Neural cell (in vitro differentiated cells): ENCODE results near the gene PTPRD. TPM values are rescaled to one million over a fixed set of nuclear protein-coding genes. Genes with fewer than 3 reads are reported as not detected.
A peak's percentile ranks its signal among the peaks of the same experiment; 100 is the strongest.

Experiments used
- H2AFZ ChIP-seq: fragments of 200-600, 300-800 bp; sonication (generic), shearing (Covaris generic); 2 replicates; pipeline ENCODE4 v1.6.0; 2014; ENCODE audit warnings: low read depth, mild to moderate bottlenecking, antibody characterized with exemption, low read length, moderate library complexity
- H3F3A ChIP-seq: fragments of 200-600 bp; shearing (Covaris generic); 2 replicates; pipeline ENCODE4 v1.6.1; 2016; ENCODE audit warnings: mild to moderate bottlenecking, moderate library complexity, mixed read lengths, antibody characterized with exemption, low read length; ENCODE audit not compliant: insufficient read depth, poor library complexity, severe bottlenecking
- H3K27ac ChIP-seq: fragments of 200-600, 300-800 bp; sonication (generic), shearing (Covaris generic); 2 replicates; pipeline ENCODE4 v1.5.1; 2014; ENCODE audit warnings: mild to moderate bottlenecking, low read length, moderate library complexity
- H3K27me3 ChIP-seq: fragments of 300-800, 200-600 bp; sonication (generic), shearing (Covaris generic); 2 replicates; pipeline ENCODE4 v1.6.0; 2014; ENCODE audit warnings: mild to moderate bottlenecking, low read depth, low read length, moderate library complexity; ENCODE audit not compliant: insufficient read depth
- H3K36me3 ChIP-seq: fragments of 300-800, 200-600 bp; sonication (generic), shearing (Covaris generic); 2 replicates; pipeline ENCODE4 v1.5.1; 2014; ENCODE audit warnings: mild to moderate bottlenecking, antibody characterized with exemption, low read length, moderate library complexity; ENCODE audit not compliant: insufficient read depth
- H3K4me2 ChIP-seq: fragments of 300-800, 200-600 bp; sonication (generic), shearing (Covaris generic); 2 replicates; pipeline ENCODE4 v1.6.0; 2014; ENCODE audit warnings: mild to moderate bottlenecking, low read length
- H3K4me3 ChIP-seq: fragments of 300-800, 200-600 bp; sonication (generic), shearing (Covaris generic); 2 replicates; pipeline ENCODE4 v1.5.1; 2014; ENCODE audit warnings: mild to moderate bottlenecking, low read length, moderate library complexity
- H3K79me2 ChIP-seq: fragments of 200-600 bp; shearing (Covaris generic); replicated peaks from 2 replicates; pipeline ENCODE4 v1.6.0; 2014; ENCODE audit warnings: mild to moderate bottlenecking, low read length, moderate library complexity; ENCODE audit not compliant: insufficient read depth
- H3K9ac ChIP-seq: fragments of 300-800, 200-600 bp; sonication (generic), shearing (Covaris generic); 2 replicates; pipeline ENCODE4 v1.6.1; 2016; ENCODE audit warnings: mild to moderate bottlenecking, low read length, mixed read lengths
- H3K9me2 ChIP-seq: fragments of 200-600 bp; shearing (Covaris generic); 2 replicates; pipeline ENCODE4 v1.6.1; 2016; ENCODE audit warnings: mild to moderate bottlenecking, low read length, mixed read lengths; ENCODE audit not compliant: insufficient read depth
- H3K9me3 ChIP-seq: fragments of 200-600, 300-800 bp; sonication (generic), shearing (Covaris generic); 2 replicates; pipeline ENCODE4 v1.6.1; 2016; ENCODE audit warnings: mild to moderate bottlenecking, mixed run types, low read length, moderate library complexity, mixed read lengths
- H4K20me1 ChIP-seq: fragments of 200-600 bp; shearing (Covaris generic); 2 replicates; pipeline ENCODE4 v1.6.1; 2016; ENCODE audit warnings: mild to moderate bottlenecking, mixed run types; ENCODE audit not compliant: insufficient read depth
- EP300 ChIP-seq: fragments of 450-650 bp; conservative IDR thresholded peaks from 2 replicates; pipeline ENCODE4 v1.6.1; 2014; ENCODE audit warnings: antibody characterized with exemption, mild to moderate bottlenecking, moderate library complexity; ENCODE audit not compliant: poor library complexity, severe bottlenecking
- EZH2 ChIP-seq: fragments of 200-600, 300-800 bp; shearing (Covaris generic), sonication (generic); IDR thresholded peaks from 2 replicates; pipeline ENCODE4 v1.6.1; 2014; ENCODE audit warnings: antibody characterized with exemption, low read length, borderline replicate concordance, mild to moderate bottlenecking; ENCODE audit not compliant: insufficient read depth, poor library complexity, severe bottlenecking
- MXI1 ChIP-seq: fragments of 450-650 bp; conservative IDR thresholded peaks from 2 replicates; pipeline ENCODE4 v1.6.1; 2014; ENCODE audit warnings: antibody characterized with exemption, mild to moderate bottlenecking; ENCODE audit not compliant: poor library complexity, severe bottlenecking
- POLR2AphosphoS5 ChIP-seq: IDR thresholded peaks from 2 replicates; pipeline ENCODE4 v1.6.1; 2012
- RAD21 ChIP-seq: fragments of 450-650 bp; conservative IDR thresholded peaks from 2 replicates; pipeline ENCODE4 v1.6.1; 2014; ENCODE audit warnings: antibody characterized with exemption, mild to moderate bottlenecking, moderate library complexity
- SMC3 ChIP-seq: fragments of 450-650 bp; conservative IDR thresholded peaks from 2 replicates; pipeline ENCODE4 v1.6.1; 2014; ENCODE audit warnings: antibody characterized with exemption, mild to moderate bottlenecking, moderate library complexity; ENCODE audit not compliant: poor library complexity
- TAF1 ChIP-seq: IDR thresholded peaks from 2 replicates; pipeline ENCODE4 v1.6.1; 2012; ENCODE audit warnings: low read depth
- polyA plus RNA-seq: library from polyadenylated mRNA; depleted of rRNA; stranded (reverse); fragments of >200 nt; gene quantifications from 2 replicates; pipeline ENCODE4 v1.2.3, GENCODE V29; 2014
- TF ChIP-seq, protein P1 (sequence below): IDR thresholded peaks from 2 replicates; pipeline ENCODE4 v1.6.1; 2012; ENCODE audit warnings: borderline replicate concordance
- TF ChIP-seq, protein P2 (sequence below): fragments of 450-650 bp; IDR thresholded peaks from 2 replicates; pipeline ENCODE4 v1.5.1; 2014; ENCODE audit warnings: antibody characterized with exemption, mild to moderate bottlenecking, moderate library complexity; ENCODE audit not compliant: poor library complexity, severe bottlenecking

The PTPRD gene
- polyA plus RNA-seq, 1 donor from 2014 or later: 143 TPM

- no peaks in the 10 kb centered on the region for H3K9me2 ChIP-seq
- H3K27me3 ChIP-seq: no peaks in the 10 kb centered on the region
- no peaks in the 10 kb centered on the region for H4K20me1 ChIP-seq
- H3K36me3 ChIP-seq: no peaks in the 10 kb centered on the region
- H2AFZ ChIP-seq: no peak overlapping the region
- H3K27ac ChIP-seq: peak overlapping the region; percentile 85
- H3K4me2 ChIP-seq: peak overlapping the region; percentile 46
- no peaks in the 10 kb centered on the region for H3K9me3 ChIP-seq
- peak overlapping the region; percentile 30 for H3K4me3 ChIP-seq
- H3F3A ChIP-seq: no peaks in the 10 kb centered on the region
- peaks cover 3% of the 10 kb centered on the region for H3K79me2 ChIP-seq
- peak overlapping the region; percentile 38 for H3K9ac ChIP-seq
- TF ChIP-seq EZH2 (no peak), MXI1 (no peak), RAD21 (peak; percentile 32), POLR2AphosphoS5 (peak; percentile 48), SMC3 (no peak), TAF1 (no peak), EP300 (peak; percentile 94)
- TF ChIP-seq, protein P1, sequence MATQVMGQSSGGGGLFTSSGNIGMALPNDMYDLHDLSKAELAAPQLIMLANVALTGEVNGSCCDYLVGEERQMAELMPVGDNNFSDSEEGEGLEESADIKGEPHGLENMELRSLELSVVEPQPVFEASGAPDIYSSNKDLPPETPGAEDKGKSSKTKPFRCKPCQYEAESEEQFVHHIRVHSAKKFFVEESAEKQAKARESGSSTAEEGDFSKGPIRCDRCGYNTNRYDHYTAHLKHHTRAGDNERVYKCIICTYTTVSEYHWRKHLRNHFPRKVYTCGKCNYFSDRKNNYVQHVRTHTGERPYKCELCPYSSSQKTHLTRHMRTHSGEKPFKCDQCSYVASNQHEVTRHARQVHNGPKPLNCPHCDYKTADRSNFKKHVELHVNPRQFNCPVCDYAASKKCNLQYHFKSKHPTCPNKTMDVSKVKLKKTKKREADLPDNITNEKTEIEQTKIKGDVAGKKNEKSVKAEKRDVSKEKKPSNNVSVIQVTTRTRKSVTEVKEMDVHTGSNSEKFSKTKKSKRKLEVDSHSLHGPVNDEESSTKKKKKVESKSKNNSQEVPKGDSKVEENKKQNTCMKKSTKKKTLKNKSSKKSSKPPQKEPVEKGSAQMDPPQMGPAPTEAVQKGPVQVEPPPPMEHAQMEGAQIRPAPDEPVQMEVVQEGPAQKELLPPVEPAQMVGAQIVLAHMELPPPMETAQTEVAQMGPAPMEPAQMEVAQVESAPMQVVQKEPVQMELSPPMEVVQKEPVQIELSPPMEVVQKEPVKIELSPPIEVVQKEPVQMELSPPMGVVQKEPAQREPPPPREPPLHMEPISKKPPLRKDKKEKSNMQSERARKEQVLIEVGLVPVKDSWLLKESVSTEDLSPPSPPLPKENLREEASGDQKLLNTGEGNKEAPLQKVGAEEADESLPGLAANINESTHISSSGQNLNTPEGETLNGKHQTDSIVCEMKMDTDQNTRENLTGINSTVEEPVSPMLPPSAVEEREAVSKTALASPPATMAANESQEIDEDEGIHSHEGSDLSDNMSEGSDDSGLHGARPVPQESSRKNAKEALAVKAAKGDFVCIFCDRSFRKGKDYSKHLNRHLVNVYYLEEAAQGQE: no peak
- TF ChIP-seq, protein P2, sequence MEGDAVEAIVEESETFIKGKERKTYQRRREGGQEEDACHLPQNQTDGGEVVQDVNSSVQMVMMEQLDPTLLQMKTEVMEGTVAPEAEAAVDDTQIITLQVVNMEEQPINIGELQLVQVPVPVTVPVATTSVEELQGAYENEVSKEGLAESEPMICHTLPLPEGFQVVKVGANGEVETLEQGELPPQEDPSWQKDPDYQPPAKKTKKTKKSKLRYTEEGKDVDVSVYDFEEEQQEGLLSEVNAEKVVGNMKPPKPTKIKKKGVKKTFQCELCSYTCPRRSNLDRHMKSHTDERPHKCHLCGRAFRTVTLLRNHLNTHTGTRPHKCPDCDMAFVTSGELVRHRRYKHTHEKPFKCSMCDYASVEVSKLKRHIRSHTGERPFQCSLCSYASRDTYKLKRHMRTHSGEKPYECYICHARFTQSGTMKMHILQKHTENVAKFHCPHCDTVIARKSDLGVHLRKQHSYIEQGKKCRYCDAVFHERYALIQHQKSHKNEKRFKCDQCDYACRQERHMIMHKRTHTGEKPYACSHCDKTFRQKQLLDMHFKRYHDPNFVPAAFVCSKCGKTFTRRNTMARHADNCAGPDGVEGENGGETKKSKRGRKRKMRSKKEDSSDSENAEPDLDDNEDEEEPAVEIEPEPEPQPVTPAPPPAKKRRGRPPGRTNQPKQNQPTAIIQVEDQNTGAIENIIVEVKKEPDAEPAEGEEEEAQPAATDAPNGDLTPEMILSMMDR: no peak
Observed at GRCh38 chr9:8693464-8693863, 1919.3 kb downstream of the PTPRD start.

DNA sequence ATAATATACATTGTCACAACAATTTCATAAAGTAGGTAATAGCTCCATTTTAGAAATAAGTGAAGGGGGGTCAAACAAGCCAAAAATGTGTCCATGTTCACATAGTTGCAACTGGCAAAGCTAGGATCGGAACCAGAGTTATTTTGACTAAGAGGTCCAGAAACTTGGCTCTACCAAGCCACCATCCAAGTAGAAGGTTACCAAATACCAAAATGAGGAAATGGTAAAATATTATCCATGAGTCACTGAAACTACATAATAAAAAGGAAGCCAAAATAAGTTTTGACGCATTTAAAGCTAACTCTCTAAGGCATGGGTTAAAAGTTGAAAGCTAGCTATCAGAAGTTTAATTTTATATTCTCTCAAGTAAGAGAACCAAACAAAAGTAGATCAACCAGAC is 1926.3 kb downstream of the PTPRD start:
- H4K20me1 ChIP-seq: no peaks in the 10 kb centered on the region
- no peak overlapping the region for H2AFZ ChIP-seq
- H3K79me2 ChIP-seq: peaks cover 32% of the 10 kb centered on the region
- TF ChIP-seq EZH2: no peak
- TF ChIP-seq SMC3: no peak
- TF ChIP-seq, protein P2: no peak
- no peak for TF ChIP-seq EP300
- TF ChIP-seq MXI1: no peak
- no peak for TF ChIP-seq TAF1
- TF ChIP-seq POLR2AphosphoS5: no peak
- TF ChIP-seq, protein P1: no peak
- no peak for TF ChIP-seq RAD21
- no peak overlapping the region for H3K4me2 ChIP-seq
- H3K27ac ChIP-seq: no peak overlapping the region
- no peaks in the 10 kb centered on the region for H3K36me3 ChIP-seq
- no peaks in the 10 kb centered on the region for H3K9me3 ChIP-seq
- no peaks in the 10 kb centered on the region for H3K27me3 ChIP-seq
- H3K9me2 ChIP-seq: no peaks in the 10 kb centered on the region
- H3K4me3 ChIP-seq: no peak overlapping the region
- H3F3A ChIP-seq: no peaks in the 10 kb centered on the region
- H3K9ac ChIP-seq: no peak overlapping the region
